ENCODE results near the gene SRSF7. TPM values are rescaled to one million over a fixed set of nuclear protein-coding genes. Genes with fewer than 3 reads are reported as not detected.

The SRSF7 gene
- total RNA-seq, 1 donor from 2014 or later: 215 TPM

- no peak for DNase-seq (ENCODE audit: low read depth)
- TF ChIP-seq CTCF (conservative IDR thresholded peaks at IDR 0.05; ENCODE audit: low read depth, low read length): no peak
- H3K4me3 ChIP-seq (ENCODE audit: low read depth, low read length): no peak overlapping the region
These were observed 40.6 kb upstream of the SRSF7 start for GRCh38 chr2:38791744-38792143.

- DNase-seq (ENCODE audit: low read depth): no peak
- TF ChIP-seq CTCF (conservative IDR thresholded peaks at IDR 0.05; ENCODE audit: low read depth, low read length): no peak
- no peak overlapping the region for H3K4me3 ChIP-seq (ENCODE audit: low read depth, low read length)
These were observed 38.5 kb upstream of the SRSF7 start for GRCh38 chr2:38789691-38790090.

- H3K4me3 ChIP-seq (ENCODE audit: low read depth, low read length): no peak overlapping the region
- TF ChIP-seq CTCF (conservative IDR thresholded peaks at IDR 0.05; ENCODE audit: low read depth, low read length): no peak
- DNase-seq (ENCODE audit: low read depth): peak; percentile 38
These were observed 37.1 kb upstream of the SRSF7 start for GRCh38 chr2:38788306-38788705.

GRCh38 chr2:38783586-38783985 is 32.4 kb upstream of the SRSF7 start:
- TF ChIP-seq CTCF (conservative IDR thresholded peaks at IDR 0.05; ENCODE audit: low read depth, low read length): no peak
- no peak for DNase-seq (ENCODE audit: low read depth)
- no peak overlapping the region for H3K4me3 ChIP-seq (ENCODE audit: low read depth, low read length)

- no peak for DNase-seq (ENCODE audit: low read depth)
- TF ChIP-seq CTCF (conservative IDR thresholded peaks at IDR 0.05; ENCODE audit: low read depth, low read length): no peak
- H3K4me3 ChIP-seq (ENCODE audit: low read depth, low read length): peak overlapping the region; percentile 88
These were observed 27.5 kb upstream of the SRSF7 start for GRCh38 chr2:38778687-38779082.

GRCh38 chr2:38776531-38776930 is 25.4 kb upstream of the SRSF7 start:
- DNase-seq (ENCODE audit: low read depth): no peak
- no peak for TF ChIP-seq CTCF (conservative IDR thresholded peaks at IDR 0.05; ENCODE audit: low read depth, low read length)
- no peak overlapping the region for H3K4me3 ChIP-seq (ENCODE audit: low read depth, low read length)

GRCh38 chr2:38775921-38776225 is 24.7 kb upstream of the SRSF7 start:
- H3K4me3 ChIP-seq (ENCODE audit: low read depth, low read length): no peak overlapping the region
- no peak for TF ChIP-seq CTCF (conservative IDR thresholded peaks at IDR 0.05; ENCODE audit: low read depth, low read length)
- no peak for DNase-seq (ENCODE audit: low read depth)

Data from epithelial cell of proximal tubule (primary cell).